C4-2B (cell line): ENCODE results near the gene DENND11.

Experiments
- ZFX ChIP-seq: fragments of 450-650 bp; IDR thresholded peaks from 2 replicates; pipeline ENCODE4 v1.6.1; 2017
- TF ChIP-seq, protein P1 (sequence below): fragments of 450-650 bp; conservative IDR thresholded peaks from 2 replicates; pipeline ENCODE4 v1.5.1; 2017; ENCODE audit warnings: mild to moderate bottlenecking

GRCh38 chr7:141744131-141744530, 42.2 kb upstream of the DENND11 start:
- TF ChIP-seq, protein P1, sequence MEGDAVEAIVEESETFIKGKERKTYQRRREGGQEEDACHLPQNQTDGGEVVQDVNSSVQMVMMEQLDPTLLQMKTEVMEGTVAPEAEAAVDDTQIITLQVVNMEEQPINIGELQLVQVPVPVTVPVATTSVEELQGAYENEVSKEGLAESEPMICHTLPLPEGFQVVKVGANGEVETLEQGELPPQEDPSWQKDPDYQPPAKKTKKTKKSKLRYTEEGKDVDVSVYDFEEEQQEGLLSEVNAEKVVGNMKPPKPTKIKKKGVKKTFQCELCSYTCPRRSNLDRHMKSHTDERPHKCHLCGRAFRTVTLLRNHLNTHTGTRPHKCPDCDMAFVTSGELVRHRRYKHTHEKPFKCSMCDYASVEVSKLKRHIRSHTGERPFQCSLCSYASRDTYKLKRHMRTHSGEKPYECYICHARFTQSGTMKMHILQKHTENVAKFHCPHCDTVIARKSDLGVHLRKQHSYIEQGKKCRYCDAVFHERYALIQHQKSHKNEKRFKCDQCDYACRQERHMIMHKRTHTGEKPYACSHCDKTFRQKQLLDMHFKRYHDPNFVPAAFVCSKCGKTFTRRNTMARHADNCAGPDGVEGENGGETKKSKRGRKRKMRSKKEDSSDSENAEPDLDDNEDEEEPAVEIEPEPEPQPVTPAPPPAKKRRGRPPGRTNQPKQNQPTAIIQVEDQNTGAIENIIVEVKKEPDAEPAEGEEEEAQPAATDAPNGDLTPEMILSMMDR, result no peak
- no peak for TF ChIP-seq ZFX
